GM23338 (cell line): Measurements from ENCODE around the gene CPLX4. TPM values are rescaled to one million over a fixed set of nuclear protein-coding genes. Genes with fewer than 3 reads are reported as not detected.
A peak's percentile ranks its signal among the peaks of the same experiment; 100 is the strongest.
"Not testable (repeated sequence)": the region's sequence is repeated elsewhere in the genome, so short reads cannot be mapped to it uniquely, and the experiment has no call there.

Experiments used
- ATAC-seq: fragments of 200-7000 bp; cut with Tn5 transposase; 3 replicates; pipeline ENCODE4 v1.9.1; 2020
- DNase-seq: peaks from one replicate; pipeline ENCODE4 v3.0.0-alpha.2; 2015; ENCODE audit warnings: low spot score
- H2AFZ ChIP-seq: fragments of 200-600 bp; sonication (generic); 2 replicates; pipeline ENCODE4 v1.8.0; 2016; ENCODE audit warnings: antibody characterized with exemption, mild to moderate bottlenecking, moderate library complexity
- H3F3A ChIP-seq: fragments of 200-600 bp; sonication (generic); replicated peaks from 2 replicates; pipeline ENCODE4 v1.8.0; 2017; ENCODE audit warnings: antibody characterized with exemption, mixed run types, low read depth
- H3K27ac ChIP-seq: fragments of 200-600 bp; sonication (generic); 2 replicates; pipeline ENCODE4 v1.6.1; 2016; ENCODE audit warnings: low read depth
- H3K27me3 ChIP-seq: fragments of 200-600 bp; sonication (generic); 2 replicates; pipeline ENCODE4 v1.8.0; 2016; ENCODE audit warnings: mild to moderate bottlenecking, mixed run types, moderate library complexity; ENCODE audit not compliant: insufficient read depth
- H3K36me3 ChIP-seq: fragments of 200-600 bp; sonication (generic); 2 replicates; pipeline ENCODE4 v1.8.0; 2016; ENCODE audit warnings: mild to moderate bottlenecking; ENCODE audit not compliant: insufficient read depth
- H3K4me1 ChIP-seq: fragments of 200-600 bp; sonication (generic); 2 replicates; pipeline ENCODE4 v1.8.0; 2016; ENCODE audit warnings: mild to moderate bottlenecking, moderate library complexity; ENCODE audit not compliant: insufficient read depth
- H3K4me2 ChIP-seq: fragments of 200-600 bp; sonication (generic); 2 replicates; pipeline ENCODE4 v1.7.1; 2017; ENCODE audit warnings: mixed run types
- H3K4me3 ChIP-seq: fragments of 200-600 bp; sonication (generic); 2 replicates; pipeline ENCODE4 v1.6.1; 2016; ENCODE audit warnings: mixed run types
- H3K79me2 ChIP-seq: fragments of 200-600 bp; sonication (generic); replicated peaks from 2 replicates; pipeline ENCODE4 v1.8.0; 2017; ENCODE audit warnings: mild to moderate bottlenecking; ENCODE audit not compliant: insufficient read depth
- H3K9me2 ChIP-seq: fragments of 200-600 bp; sonication (generic); 2 replicates; pipeline ENCODE4 v1.8.0; 2017; ENCODE audit not compliant: insufficient read depth
- H4K20me1 ChIP-seq: fragments of 200-600 bp; sonication (generic); replicated peaks from 2 replicates; pipeline ENCODE4 v1.8.0; 2017; ENCODE audit warnings: mild to moderate bottlenecking; ENCODE audit not compliant: insufficient read depth
- H3K27ac Mint-ChIP-seq: 2 replicates; pipeline ENCODE4 v1.8.0; 2020; ENCODE audit warnings: inconsistent platforms, mild to moderate bottlenecking, moderate library complexity, mixed read lengths
- H3K27me3 Mint-ChIP-seq: 3 replicates; pipeline ENCODE4 v1.8.0; 2022; ENCODE audit warnings: low read depth, mild to moderate bottlenecking, moderate library complexity, mixed read lengths, inconsistent platforms; ENCODE audit not compliant: insufficient read depth, poor library complexity
- H3K36me3 Mint-ChIP-seq: 3 replicates; pipeline ENCODE4 v1.8.0; 2021; ENCODE audit warnings: low read depth, mild to moderate bottlenecking, inconsistent platforms, moderate library complexity, mixed read lengths
- H3K4me1 Mint-ChIP-seq: 3 replicates; pipeline ENCODE4 v1.8.0; 2020; ENCODE audit warnings: mild to moderate bottlenecking, inconsistent platforms, mixed read lengths
- H3K4me3 Mint-ChIP-seq: 3 replicates; pipeline ENCODE4 v1.8.0; 2021; ENCODE audit warnings: moderate library complexity, mild to moderate bottlenecking, inconsistent platforms, mixed read lengths
- H3K9me3 Mint-ChIP-seq: 3 replicates; pipeline ENCODE4 v1.8.0; 2020; ENCODE audit warnings: moderate library complexity, mild to moderate bottlenecking, inconsistent platforms, mixed read lengths
- CREB1 ChIP-seq: fragments of 250-450 bp; sonication (Bioruptor Pico); IDR thresholded peaks from 2 replicates; pipeline ENCODE4 v1.5.0; 2020; ENCODE audit warnings: low read depth, mild to moderate bottlenecking, moderate library complexity
- CTCF ChIP-seq, 2 experiments: fragments of 200-600 bp in 1 of 2; sonication (generic) in 1 of 2; conservative IDR thresholded peaks; 2 replicates each; pipeline versions ENCODE4 v1.5.1 to v1.6.1; 2016 to 2017; ENCODE audit warnings: antibody characterized with exemption in 2 of 2, low read depth in 2 of 2, mild to moderate bottlenecking in 2 of 2, moderate library complexity in 1 of 2
- EZH2 ChIP-seq: fragments of 200-600 bp; sonication (generic); IDR thresholded peaks from one replicate; pipeline ENCODE4 v1.8.0; 2017; ENCODE audit warnings: antibody characterized with exemption, mild to moderate bottlenecking, low read depth; ENCODE audit not compliant: unreplicated experiment
- EZH2phosphoT487 ChIP-seq: fragments of 200-600 bp; sonication (generic); IDR thresholded peaks from one replicate; pipeline ENCODE4 v1.8.1; 2018; ENCODE audit warnings: antibody characterized with exemption; ENCODE audit not compliant: unreplicated experiment
- NANOG ChIP-seq: IDR thresholded peaks from 2 replicates; pipeline ENCODE4 v1.6.1; 2016; ENCODE audit warnings: antibody characterized with exemption, borderline replicate concordance
- STAT1 ChIP-seq: IDR thresholded peaks from one replicate; pipeline ENCODE4 v1.6.1; 2016; ENCODE audit warnings: antibody characterized with exemption; ENCODE audit not compliant: unreplicated experiment
- polyA plus RNA-seq: library from polyadenylated mRNA; unstranded; fragments of >200 nt; fragmentation: Nextera tagmentation; extraction: Ambion mirVana; gene quantifications from 2 replicates; pipeline ENCODE4 v1.2.1, GENCODE V29; 2016
- total RNA-seq: library from RNA; depleted of rRNA; stranded (reverse); fragments of >200 nt; shearing (Covaris generic); gene quantifications from 2 replicates; pipeline ENCODE4 v1.2.3, GENCODE V29; 2014

CPLX4 gene
- total and polyA plus RNA-seq, 2 experiments from 2014 or later, result not detected

- TF ChIP-seq NANOG, result no peak
- TF ChIP-seq EZH2, result peak; percentile 67
Measured at GRCh38 chr18:59264651-59265245, 53.7 kb downstream of the CPLX4 start (continued).

GRCh38 chr18:59264121-59264571 lies 54.3 kb downstream of the CPLX4 start:
- H3K27me3 Mint-ChIP-seq, result peaks cover 86% of the 10 kb centered on the region
- 0 out of 2 replicates have a peak, but pooled peaks cover 3% of the 10 kb centered on the region for H3F3A ChIP-seq
- H3K36me3 Mint-ChIP-seq, result no peaks in the 10 kb centered on the region; the same call in 2 of the 3 replicates
- ATAC-seq, result peak; percentile 16
- H3K27ac Mint-ChIP-seq, result no peak overlapping the region
- peak overlapping the region; percentile 67 for H3K4me3 Mint-ChIP-seq
- no peaks in the 10 kb centered on the region for H3K79me2 ChIP-seq
- H3K4me2 ChIP-seq, result peak overlapping the region; percentile 79
- no peaks in the 10 kb centered on the region for H3K9me2 ChIP-seq
- peaks cover 7% of the 10 kb centered on the region; the same call in 2 of the 3 replicates for H3K9me3 Mint-ChIP-seq
- H3K27ac ChIP-seq, result no peak overlapping the region
- no peaks in the 10 kb centered on the region; the same call in 1 of the 2 replicates for H3K36me3 ChIP-seq
- peaks cover 10% of the 10 kb centered on the region; the same call in 1 of the 2 replicates for H4K20me1 ChIP-seq
- peak; percentile 74 for DNase-seq
- peak overlapping the region; percentile 76; the same call in 1 of the 2 replicates for H2AFZ ChIP-seq
- peak overlapping the region; percentile 57 for H3K4me3 ChIP-seq
- H3K27me3 ChIP-seq, result peaks cover 98% of the 10 kb centered on the region
- peaks cover 23% of the 10 kb centered on the region for H3K4me1 Mint-ChIP-seq
- TF ChIP-seq STAT1 (no peak), CREB1 (no peak), CTCF (conservative IDR thresholded peaks at IDR 0.05; ENCODE audit: low read depth in 2 of 2) (no peak), EZH2 (peak; percentile 31)
- H3K4me1 ChIP-seq, result peaks cover 37% of the 10 kb centered on the region

- 0 out of 2 replicates have a peak, but pooled peaks cover 3% of the 10 kb centered on the region for H3F3A ChIP-seq
- Mint-ChIP-seq H3K36me3 (no peaks in the 10 kb centered on the region; the same call in 2 of the 3 replicates), H3K9me3 (peaks cover 7% of the 10 kb centered on the region; the same call in 1 of the 3 replicates), H3K27ac (no peak overlapping the region), H3K4me3 (peak overlapping the region; percentile 67), H3K4me1 (peaks cover 22% of the 10 kb centered on the region), H3K27me3 (peaks cover 83% of the 10 kb centered on the region)
- H3K9me2 ChIP-seq, result no peaks in the 10 kb centered on the region
- no peaks in the 10 kb centered on the region for H3K79me2 ChIP-seq
- DNase-seq (no peak), ATAC-seq (no peak)
- H4K20me1 ChIP-seq, result peaks cover 10% of the 10 kb centered on the region; the same call in 1 of the 2 replicates
- H3K4me1 ChIP-seq, result peaks cover 36% of the 10 kb centered on the region
- H3K27me3 ChIP-seq, result peaks cover 94% of the 10 kb centered on the region
- TF ChIP-seq EZH2 (peak; percentile 35), EZH2phosphoT487 (no peak)
- H2AFZ ChIP-seq, result no peak overlapping the region
- H3K27ac ChIP-seq, result no peak overlapping the region
- peak overlapping the region; percentile 79 for H3K4me2 ChIP-seq
- peak overlapping the region; percentile 57 for H3K4me3 ChIP-seq
- H3K36me3 ChIP-seq, result no peaks in the 10 kb centered on the region; the same call in 1 of the 2 replicates
Measured at GRCh38 chr18:59263661-59264060, 54.8 kb downstream of the CPLX4 start.

- not testable (repeated sequence) for H3K36me3 Mint-ChIP-seq, H3F3A ChIP-seq, H3K4me2 ChIP-seq, H3K79me2 ChIP-seq, H3K4me1 Mint-ChIP-seq, H3K36me3 ChIP-seq, H3K27ac Mint-ChIP-seq, H3K9me2 ChIP-seq, H3K4me3 Mint-ChIP-seq, H2AFZ ChIP-seq, H3K27ac ChIP-seq, ATAC-seq, H3K4me3 ChIP-seq, DNase-seq, H4K20me1 ChIP-seq
- Mint-ChIP-seq H3K9me3 (peaks cover 16% of the 10 kb centered on the region; the same call in 2 of the 3 replicates), H3K27me3 (peaks cover 69% of the 10 kb centered on the region)
- Histone ChIP-seq H3K4me1 (peaks cover 23% of the 10 kb centered on the region), H3K27me3 (peaks cover 86% of the 10 kb centered on the region)
Measured at GRCh38 chr18:59262243-59262642, 56.2 kb downstream of the CPLX4 start.

- H3K4me3 Mint-ChIP-seq, H3K79me2 ChIP-seq, H3K27ac ChIP-seq, ATAC-seq, H3K9me2 ChIP-seq, H3K36me3 ChIP-seq, H2AFZ ChIP-seq, H3F3A ChIP-seq, H4K20me1 ChIP-seq, H3K27ac Mint-ChIP-seq, H3K4me2 ChIP-seq, H3K36me3 Mint-ChIP-seq, H3K4me3 ChIP-seq, H3K4me1 Mint-ChIP-seq, DNase-seq: not testable (repeated sequence)
- Histone ChIP-seq H3K4me1 (peaks cover 19% of the 10 kb centered on the region), H3K27me3 (peaks cover 82% of the 10 kb centered on the region)
- Mint-ChIP-seq H3K9me3 (peaks cover 20% of the 10 kb centered on the region), H3K27me3 (peaks cover 65% of the 10 kb centered on the region)
Measured at GRCh38 chr18:59261842-59262241, 56.6 kb downstream of the CPLX4 start.
